HepG2 (cell line): ENCODE data around the gene DUSP7. TPM values are rescaled to one million over a fixed set of nuclear protein-coding genes. Genes with fewer than 3 reads are reported as not detected.

Experiments
- ARID5B ChIP-seq: IDR thresholded peaks from 2 replicates; pipeline ENCODE4 v1.4.0; 2020; ENCODE audit warnings: mild to moderate bottlenecking, missing genetic modification reagents
- ETV5 ChIP-seq: IDR thresholded peaks from 2 replicates; pipeline ENCODE4 v1.6.1; 2018; ENCODE audit warnings: missing biosample characterization, missing genetic modification reagents, inconsistent platforms, borderline replicate concordance
- FOXK1 ChIP-seq: sonication (generic); formaldehyde crosslinking; IDR thresholded peaks from 2 replicates; pipeline ENCODE4 v1.4.0; 2020; ENCODE audit warnings: low read depth, missing genetic modification reagents, borderline replicate concordance
- HES4 ChIP-seq: sonication (generic); formaldehyde crosslinking; IDR thresholded peaks from 2 replicates; pipeline ENCODE4 v1.9.0; 2021; ENCODE audit warnings: mild to moderate bottlenecking, missing genetic modification reagents, borderline replicate concordance
- HMG20B ChIP-seq: conservative IDR thresholded peaks from 2 replicates; pipeline ENCODE4 v1.6.1; 2016; ENCODE audit warnings: missing genetic modification reagents, missing compliant biosample characterization
- HNF4A ChIP-seq: sonication (generic); formaldehyde crosslinking; IDR thresholded peaks from 2 replicates; pipeline ENCODE4 v1.4.0; 2020; ENCODE audit warnings: missing genetic modification reagents
- IKZF1 ChIP-seq: fragments of 450-650 bp; IDR thresholded peaks from 2 replicates; pipeline ENCODE4 v1.7.1; 2016
- MNT ChIP-seq: fragments of 450-650 bp; IDR thresholded peaks from 2 replicates; pipeline ENCODE4 v1.6.1; 2016
- MTERF4 ChIP-seq: sonication (generic); formaldehyde crosslinking; IDR thresholded peaks from 2 replicates; pipeline ENCODE4 v1.8.0; 2023; ENCODE audit warnings: mild to moderate bottlenecking, missing genetic modification reagents
- NAIF1 ChIP-seq: sonication (generic); formaldehyde crosslinking; IDR thresholded peaks from 2 replicates; pipeline ENCODE4 v1.5.0; 2020; ENCODE audit warnings: mild to moderate bottlenecking, missing genetic modification reagents, borderline replicate concordance
- NR2C2 ChIP-seq: sonication (generic); formaldehyde crosslinking; IDR thresholded peaks from 2 replicates; pipeline ENCODE4 v1.4.0; 2020; ENCODE audit warnings: missing genetic modification reagents, mild to moderate bottlenecking, moderate library complexity, borderline replicate concordance
- RBM39 ChIP-seq: fragments of 200-400 bp; formaldehyde crosslinking; IDR thresholded peaks from one replicate; pipeline ENCODE4 v1.6.1; 2018; ENCODE audit warnings: antibody characterized with exemption, mild to moderate bottlenecking, low read depth, low read length; ENCODE audit not compliant: poor library complexity, severe bottlenecking
- REL ChIP-seq: sonication (generic); formaldehyde crosslinking; conservative IDR thresholded peaks from 2 replicates; pipeline ENCODE4 v1.8.0; 2022; ENCODE audit warnings: mild to moderate bottlenecking, missing genetic modification reagents, moderate library complexity
- ZMYM2 ChIP-seq: sonication (generic); formaldehyde crosslinking; IDR thresholded peaks from 2 replicates; pipeline ENCODE4 v1.8.0; 2022; ENCODE audit warnings: mild to moderate bottlenecking, missing genetic modification reagents
- ZNF263 ChIP-seq: sonication (generic); formaldehyde crosslinking; IDR thresholded peaks from 2 replicates; pipeline ENCODE4 v1.4.0; 2020; ENCODE audit warnings: missing genetic modification reagents
- ZNF7 ChIP-seq: IDR thresholded peaks from 2 replicates; pipeline ENCODE4 v1.6.1; 2016; ENCODE audit warnings: missing biosample characterization, missing genetic modification reagents
- ZNF710 ChIP-seq: sonication (generic); formaldehyde crosslinking; IDR thresholded peaks from 2 replicates; pipeline ENCODE4 v1.5.0; 2020; ENCODE audit warnings: mild to moderate bottlenecking, missing genetic modification reagents, borderline replicate concordance
- polyA plus RNA-seq, 8 experiments: library from polyadenylated mRNA; depleted of rRNA in 3 of 8; stranded (reverse) in 7 of 8; unstranded in 1 of 8; fragments of >200 nt; fragmentation: Illumina TruSeq in 4 of 8; extraction: Trizol in 4 of 8; gene quantifications; 2 replicates each; pipeline versions ENCODE4 v1.2.1 to v1.2.3, GENCODE V29; 2011 to 2016; ENCODE audit warnings: low read depth in 4 of 8, missing spikeins in 1 of 8, mixed read lengths in 1 of 8; ENCODE audit not compliant: insufficient read depth in 1 of 8
- total RNA-seq, 5 experiments: library from RNA; depleted of rRNA; stranded (reverse); fragments of >200 nt; fragmentation: Illumina TruSeq; extraction: Trizol; gene quantifications; 2 replicates each; pipeline ENCODE4 v1.2.3, GENCODE V29; 2016; ENCODE audit warnings: low read depth in 1 of 5
- TF ChIP-seq, protein P1 (sequence below): sonication (generic); formaldehyde crosslinking; conservative IDR thresholded peaks from 2 replicates; pipeline ENCODE4 v1.4.0; 2020; ENCODE audit warnings: missing genetic modification reagents

The DUSP7 gene
- total and polyA plus RNA-seq, 2 of the 13 experiments (the other 11 are each of a cell fraction or from before 2014, with no cell fraction given) = 6.6 to 8.8 TPM

- no peak for TF ChIP-seq NR2C2 (CRISPR knock-in tag)
- TF ChIP-seq ZMYM2 = 0 out of 2 replicates have a peak, but pooled peaks have one; percentile 36
- TF ChIP-seq IKZF1 = no peak
- TF ChIP-seq ARID5B (CRISPR knock-in tag) = 0 out of 2 replicates have a peak, but pooled peaks have one; percentile 22
- no peak for TF ChIP-seq ZNF263 (CRISPR knock-in tag)
- TF ChIP-seq RBM39 = no peak
- TF ChIP-seq ETV5 (CRISPR knock-in tag) = no peak
- TF ChIP-seq MTERF4 (CRISPR knock-in tag) = no peak
- TF ChIP-seq HES4 (CRISPR knock-in tag) = no peak
- TF ChIP-seq, protein P1, sequence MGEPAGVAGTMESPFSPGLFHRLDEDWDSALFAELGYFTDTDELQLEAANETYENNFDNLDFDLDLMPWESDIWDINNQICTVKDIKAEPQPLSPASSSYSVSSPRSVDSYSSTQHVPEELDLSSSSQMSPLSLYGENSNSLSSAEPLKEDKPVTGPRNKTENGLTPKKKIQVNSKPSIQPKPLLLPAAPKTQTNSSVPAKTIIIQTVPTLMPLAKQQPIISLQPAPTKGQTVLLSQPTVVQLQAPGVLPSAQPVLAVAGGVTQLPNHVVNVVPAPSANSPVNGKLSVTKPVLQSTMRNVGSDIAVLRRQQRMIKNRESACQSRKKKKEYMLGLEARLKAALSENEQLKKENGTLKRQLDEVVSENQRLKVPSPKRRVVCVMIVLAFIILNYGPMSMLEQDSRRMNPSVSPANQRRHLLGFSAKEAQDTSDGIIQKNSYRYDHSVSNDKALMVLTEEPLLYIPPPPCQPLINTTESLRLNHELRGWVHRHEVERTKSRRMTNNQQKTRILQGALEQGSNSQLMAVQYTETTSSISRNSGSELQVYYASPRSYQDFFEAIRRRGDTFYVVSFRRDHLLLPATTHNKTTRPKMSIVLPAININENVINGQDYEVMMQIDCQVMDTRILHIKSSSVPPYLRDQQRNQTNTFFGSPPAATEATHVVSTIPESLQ (CRISPR knock-in tag) = no peak
- no peak for TF ChIP-seq ZNF710 (CRISPR knock-in tag)
- TF ChIP-seq HNF4A (CRISPR knock-in tag) = peak; percentile 70
- TF ChIP-seq HMG20B (CRISPR knock-in tag) = no peak
- no peak for TF ChIP-seq NAIF1
- TF ChIP-seq MNT = peak; percentile 87
- TF ChIP-seq ZNF7 (CRISPR knock-in tag) = no peak
- no peak for TF ChIP-seq FOXK1 (CRISPR knock-in tag)
- TF ChIP-seq REL (CRISPR knock-in tag) = no peak
These were observed 26.8 kb downstream of the DUSP7 start (continued) for GRCh38 chr3:52029535-52029934.
